HG03025 (cell line): ENCODE results near the gene LTBP4.
"Not testable (repeated sequence)": the region's sequence is repeated elsewhere in the genome, so short reads cannot be mapped to it uniquely, and the experiment has no call there.

Source experiments
- ATAC-seq: cut with Tn5 transposase; IDR thresholded peaks from one replicate; pipeline ENCODE4 v1.9.1; 2021; ENCODE audit warnings: mild to moderate bottlenecking, moderate library complexity; ENCODE audit not compliant: unreplicated experiment, low FRiP score

The LTBP4 gene

DNA sequence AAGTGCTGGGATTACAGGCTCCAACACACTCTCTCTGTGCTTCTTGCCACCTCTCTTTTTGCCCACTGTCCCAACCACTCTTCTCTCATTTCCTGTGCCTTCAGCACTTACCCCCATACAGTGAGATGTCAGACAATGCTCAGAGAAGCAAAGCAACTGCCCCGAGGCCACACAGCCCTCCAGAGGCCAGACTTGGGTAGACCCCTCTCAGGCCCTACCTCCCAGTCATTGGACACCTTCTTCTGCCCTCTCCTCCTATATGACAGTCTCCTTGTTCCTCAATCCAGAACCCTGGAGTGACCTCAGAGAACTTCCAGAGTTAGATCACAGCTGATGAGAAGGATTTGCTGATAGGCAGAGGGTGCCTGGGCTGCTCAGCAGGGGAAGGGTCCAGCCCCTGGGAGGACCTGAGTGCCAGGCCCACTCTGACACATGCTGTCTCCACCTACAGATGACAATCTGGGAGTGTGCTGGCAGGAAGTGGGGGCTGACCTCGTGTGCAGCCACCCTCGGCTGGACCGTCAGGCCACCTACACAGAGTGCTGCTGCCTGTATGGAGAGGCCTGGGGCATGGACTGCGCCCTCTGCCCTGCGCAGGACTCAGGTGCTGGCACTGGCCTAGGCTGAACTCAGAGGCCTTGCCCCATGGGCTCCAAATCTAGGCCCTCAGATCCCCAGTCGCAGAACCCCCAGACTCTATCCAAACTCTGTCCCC, 24.4 kb downstream of the LTBP4 start:
- no peak for ATAC-seq

DNA sequence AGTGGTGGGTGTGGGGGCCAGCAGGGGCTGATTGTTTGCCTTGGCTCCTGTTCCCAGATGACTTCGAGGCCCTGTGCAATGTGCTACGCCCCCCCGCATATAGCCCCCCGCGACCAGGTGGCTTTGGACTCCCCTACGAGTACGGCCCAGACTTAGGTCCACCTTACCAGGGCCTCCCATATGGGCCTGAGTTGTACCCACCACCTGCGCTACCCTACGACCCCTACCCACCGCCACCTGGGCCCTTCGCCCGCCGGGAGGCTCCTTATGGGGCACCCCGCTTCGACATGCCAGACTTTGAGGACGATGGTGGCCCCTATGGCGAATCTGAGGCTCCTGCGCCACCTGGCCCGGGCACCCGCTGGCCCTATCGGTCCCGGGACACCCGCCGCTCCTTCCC, 25.7 kb downstream of the LTBP4 start:
- no peak for ATAC-seq

DNA sequence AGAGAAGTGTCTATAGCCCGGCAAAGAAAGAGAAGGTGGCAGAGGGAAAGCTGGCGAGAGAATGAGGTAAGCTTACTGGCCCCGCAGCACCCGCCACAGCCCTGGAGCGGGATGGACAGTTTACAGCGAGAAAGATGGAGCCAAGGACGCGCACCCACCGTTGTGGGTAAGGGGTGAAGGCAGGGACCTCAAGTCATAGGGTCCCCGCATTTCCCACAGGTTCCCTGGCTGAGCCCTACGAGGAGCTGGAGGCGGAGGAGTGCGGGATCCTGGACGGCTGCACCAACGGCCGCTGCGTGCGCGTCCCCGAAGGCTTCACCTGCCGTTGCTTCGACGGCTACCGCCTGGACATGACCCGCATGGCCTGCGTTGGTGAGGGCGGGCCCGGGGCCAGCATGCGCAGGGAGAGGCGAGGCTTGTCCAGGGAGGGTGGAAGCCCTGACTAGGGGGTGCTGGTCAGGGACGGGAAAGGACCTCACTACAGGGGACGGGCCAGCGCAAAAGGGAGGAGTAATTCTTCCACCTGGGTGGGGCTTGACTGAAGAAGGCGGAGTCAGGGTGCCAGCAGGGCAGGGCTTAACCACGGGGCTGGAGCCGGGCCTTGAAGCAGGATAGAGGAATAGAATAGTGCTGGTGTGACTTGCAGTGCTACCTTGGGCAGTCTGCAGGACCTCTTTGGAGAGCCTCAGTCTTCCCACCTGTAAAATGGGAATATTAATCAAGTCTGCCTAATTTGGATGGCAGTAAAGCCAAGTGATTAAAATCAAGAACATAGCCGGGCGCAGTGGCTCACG, 26.5 kb downstream of the LTBP4 start:
- ATAC-seq: no peak

DNA sequence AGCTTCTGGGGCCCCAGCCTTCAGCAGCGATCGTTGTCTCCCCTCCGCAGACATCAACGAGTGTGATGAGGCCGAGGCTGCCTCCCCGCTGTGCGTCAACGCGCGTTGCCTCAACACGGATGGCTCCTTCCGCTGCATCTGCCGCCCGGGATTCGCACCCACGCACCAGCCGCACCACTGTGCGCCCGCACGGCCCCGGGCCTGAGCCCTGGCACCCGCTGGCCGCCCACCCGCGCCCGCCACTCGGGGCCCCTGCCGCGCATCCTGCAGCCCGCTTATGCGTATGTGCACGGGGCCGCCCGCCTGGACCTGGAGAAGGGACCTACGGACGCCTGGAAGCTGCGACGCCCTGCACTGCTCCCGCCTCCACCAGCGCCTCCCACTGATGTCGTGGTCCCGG, 28.2 kb downstream of the LTBP4 start:
- ATAC-seq: no peak

DNA sequence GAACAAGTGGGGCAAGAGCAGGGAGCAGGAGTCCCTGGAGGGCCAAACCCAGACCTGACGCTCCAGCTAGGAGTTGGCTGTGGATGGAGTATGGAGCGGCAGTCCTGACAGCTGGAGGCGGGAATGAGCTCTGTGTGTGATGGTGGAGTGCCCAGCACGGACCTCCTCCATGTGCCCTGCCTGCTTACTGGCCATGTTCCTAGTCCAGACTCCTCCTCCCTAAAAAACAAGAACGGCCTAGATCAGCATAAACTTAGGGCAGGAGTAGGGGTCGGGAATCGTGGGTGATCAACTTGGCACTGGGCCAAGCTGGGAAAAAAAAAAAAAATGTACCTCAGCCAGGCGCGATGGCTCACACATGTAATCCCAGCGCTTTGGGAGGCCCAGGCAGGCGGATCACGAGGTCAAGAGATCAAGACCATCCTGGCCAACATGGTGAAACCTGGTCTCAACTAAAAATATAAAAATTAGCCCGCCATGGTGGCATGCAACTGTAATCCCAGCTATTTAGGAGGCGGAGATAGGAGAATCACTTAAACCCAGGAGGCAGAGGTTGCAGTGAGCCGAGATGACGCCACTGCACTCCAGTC, 29.5 kb downstream of the LTBP4 start:
- ATAC-seq: no peak

DNA sequence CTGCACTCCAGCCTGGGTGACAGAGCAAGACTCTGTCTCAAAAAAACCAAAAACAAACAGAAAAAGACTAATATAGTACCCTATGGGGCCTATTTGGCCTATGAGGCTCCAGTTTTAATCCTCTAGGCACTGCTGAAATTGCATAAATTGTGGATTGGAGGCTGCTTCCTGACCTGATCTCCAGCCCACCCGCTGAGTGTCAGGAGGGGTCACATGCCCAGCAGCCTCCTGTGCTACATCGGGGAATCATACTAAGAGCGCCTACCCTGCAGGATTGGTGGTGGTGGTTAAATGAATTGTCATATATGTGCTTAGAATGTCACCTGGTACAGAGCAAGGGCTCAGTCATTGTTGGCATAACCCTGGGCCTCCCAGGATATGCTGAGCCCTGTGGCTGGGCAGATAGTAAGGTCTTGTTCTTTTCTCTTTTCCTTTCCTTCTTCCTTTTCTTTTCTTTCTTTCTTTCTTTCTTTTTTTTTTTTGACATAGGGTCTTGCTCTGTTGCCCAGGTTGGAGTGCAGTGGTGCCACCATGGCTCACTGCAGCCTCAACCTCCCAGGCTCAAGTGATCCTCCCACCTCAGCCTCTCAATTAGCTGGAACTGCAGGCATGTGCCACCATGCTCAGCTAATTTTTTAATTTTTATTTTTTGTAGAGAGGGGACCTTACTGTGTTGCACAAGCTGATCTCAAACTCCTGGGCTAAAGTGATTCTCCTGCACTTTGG, 31.3 kb downstream of the LTBP4 start:
- ATAC-seq: no peak

DNA sequence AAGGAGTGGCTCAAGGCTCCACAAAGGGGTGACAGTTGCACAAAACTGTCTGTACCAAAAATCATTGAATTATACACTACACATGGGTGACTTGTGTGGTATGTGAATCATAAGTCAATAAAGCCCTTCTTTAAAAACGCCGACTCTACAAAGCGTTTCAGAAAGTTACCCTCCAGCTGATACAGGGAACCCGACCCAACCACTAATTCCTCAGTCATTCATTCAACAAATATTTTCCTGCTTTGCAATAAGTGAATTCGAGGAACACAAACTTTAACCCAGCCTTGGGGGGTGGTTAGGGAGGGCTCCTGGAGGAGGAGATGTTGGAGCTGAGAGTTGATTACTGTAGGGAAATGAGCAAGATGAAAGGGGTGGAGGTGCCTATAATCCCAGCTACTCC, 32.0 kb downstream of the LTBP4 start:
- ATAC-seq: no peak

DNA sequence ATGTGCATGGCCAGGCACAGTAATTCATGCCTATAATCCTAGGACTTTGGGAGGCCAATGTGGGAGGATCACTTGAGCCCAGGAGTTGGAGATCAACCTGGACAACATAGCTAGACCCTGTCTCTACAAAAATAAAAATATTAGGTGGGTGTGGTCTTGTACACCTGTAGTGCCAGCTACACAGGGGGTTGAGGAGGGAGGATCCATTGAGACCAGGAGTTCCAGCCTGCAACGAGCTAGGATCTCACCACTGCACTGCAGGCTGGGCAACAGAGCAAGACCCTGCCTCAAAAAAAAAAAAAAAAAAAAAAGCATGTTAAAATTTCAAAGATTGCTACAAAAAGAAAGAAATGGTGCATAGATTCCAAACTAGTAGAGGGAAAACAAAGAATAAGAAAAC, 37.2 kb downstream of the LTBP4 start:
- ATAC-seq: no peak

DNA sequence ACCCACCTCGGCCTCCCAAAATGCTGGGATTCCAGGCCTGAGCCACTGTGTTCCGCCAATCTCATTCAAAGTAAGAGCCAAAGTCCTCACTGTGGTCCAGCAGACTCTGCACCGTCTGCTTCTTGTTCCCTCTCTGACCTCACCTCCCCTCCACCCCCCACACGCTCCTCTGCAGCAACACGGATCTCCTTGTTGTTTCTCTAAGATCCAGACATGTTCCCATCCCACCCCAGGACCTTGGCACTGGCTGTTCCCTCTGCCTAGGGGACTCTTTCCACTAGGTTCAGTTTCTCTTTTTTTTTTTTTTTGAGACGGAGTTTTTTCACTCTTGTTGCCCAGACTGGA, 38.4 kb downstream of the LTBP4 start:
- ATAC-seq: no peak

DNA sequence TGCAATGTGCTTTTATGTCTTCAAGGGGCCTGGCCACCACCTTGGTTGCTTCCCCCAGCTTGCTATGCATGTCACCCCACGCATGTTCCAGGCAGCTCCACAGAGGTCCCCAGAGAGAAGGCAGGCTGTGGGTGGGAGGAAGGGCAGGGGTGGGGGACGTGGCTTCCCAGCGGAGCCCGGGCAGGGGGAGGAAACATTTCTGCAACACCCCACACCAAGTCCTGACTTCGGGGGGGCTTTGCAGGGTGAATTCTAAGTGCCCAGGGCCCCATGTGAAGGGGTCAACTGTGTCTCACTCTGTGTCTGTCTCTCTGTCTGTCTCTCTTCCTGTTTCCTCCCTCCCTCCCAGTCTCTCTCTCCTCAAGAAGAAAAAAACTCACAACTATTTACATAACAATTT, 39.6 kb downstream of the LTBP4 start:
- no peak for ATAC-seq

DNA sequence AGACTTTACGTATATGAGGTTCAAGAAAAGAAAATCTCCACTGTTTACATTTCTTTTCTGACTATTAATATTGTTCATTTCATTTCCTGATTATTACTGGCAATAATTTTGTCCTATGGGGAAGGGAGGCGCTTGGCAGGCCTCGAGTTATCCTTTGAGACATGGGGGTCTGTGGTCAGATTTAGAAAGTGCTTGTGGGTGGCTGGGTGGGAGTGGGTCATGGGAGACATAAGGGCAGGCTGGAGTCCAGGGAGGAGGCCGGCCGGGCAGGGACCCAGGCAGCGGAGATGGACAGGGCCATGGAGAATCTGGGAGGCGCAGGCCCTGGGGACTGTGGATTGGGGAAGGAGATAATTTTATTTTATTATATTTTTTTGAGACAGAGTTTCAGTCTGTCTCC, 40.1 kb downstream of the LTBP4 start:
- no peak for ATAC-seq

DNA sequence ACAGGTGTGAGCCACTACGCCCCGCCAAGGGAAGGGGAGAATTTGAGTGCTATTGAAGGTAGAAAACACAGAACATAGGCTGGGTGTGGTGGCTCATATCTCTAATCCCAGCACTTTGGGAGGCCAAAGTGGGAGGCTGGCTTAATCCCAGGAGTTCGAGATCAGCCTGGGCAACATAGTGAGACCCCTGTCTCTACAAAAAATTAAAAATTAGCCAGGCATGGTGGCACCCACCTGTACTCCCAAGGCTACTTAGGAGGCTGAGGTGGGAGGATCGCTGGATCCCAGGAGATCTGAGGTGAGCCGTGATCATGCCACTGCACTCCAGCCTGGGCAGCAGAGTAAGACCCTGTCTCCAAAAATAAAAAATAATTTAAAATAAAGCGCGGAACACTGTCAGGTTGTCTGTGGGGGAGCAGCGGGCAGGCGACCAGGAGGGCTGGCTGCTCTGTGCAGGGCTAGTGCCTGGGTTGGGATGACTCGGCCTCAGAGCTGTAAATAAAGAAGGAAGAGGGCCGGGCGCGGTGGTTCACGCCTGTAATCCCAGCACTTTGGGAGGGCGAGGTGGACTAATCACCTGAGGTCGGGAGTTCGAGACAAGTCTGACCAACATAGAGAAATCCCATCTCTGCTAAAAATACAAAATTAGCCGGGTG, 41.0 kb downstream of the LTBP4 start:
- ATAC-seq: no peak

DNA sequence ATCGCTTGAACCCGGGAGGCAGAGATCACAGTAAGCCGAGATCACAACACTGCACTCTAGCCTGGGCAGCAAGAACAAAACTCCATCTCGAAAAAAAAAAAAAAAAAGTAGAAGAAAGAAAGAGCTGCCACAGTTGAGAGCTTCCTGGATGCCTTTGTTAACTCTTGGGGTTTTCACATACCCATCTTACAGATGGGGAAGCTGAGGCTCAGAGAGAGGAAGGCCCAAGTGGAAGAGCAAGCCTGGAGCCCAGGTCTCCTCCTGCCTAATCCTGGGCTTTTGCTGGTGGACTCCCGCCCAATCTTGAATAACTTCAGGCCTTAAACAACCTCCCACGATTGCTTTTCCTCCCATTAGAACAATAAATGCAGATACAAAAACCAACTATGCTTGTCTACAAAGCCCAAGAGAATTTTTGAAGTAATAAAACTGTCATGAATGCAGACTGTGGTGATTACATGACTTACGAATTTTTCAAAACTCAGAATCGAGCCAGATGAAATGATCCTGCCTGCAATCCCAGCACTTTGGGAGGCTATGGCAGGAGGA, 41.7 kb downstream of the LTBP4 start:
- ATAC-seq: no peak

DNA sequence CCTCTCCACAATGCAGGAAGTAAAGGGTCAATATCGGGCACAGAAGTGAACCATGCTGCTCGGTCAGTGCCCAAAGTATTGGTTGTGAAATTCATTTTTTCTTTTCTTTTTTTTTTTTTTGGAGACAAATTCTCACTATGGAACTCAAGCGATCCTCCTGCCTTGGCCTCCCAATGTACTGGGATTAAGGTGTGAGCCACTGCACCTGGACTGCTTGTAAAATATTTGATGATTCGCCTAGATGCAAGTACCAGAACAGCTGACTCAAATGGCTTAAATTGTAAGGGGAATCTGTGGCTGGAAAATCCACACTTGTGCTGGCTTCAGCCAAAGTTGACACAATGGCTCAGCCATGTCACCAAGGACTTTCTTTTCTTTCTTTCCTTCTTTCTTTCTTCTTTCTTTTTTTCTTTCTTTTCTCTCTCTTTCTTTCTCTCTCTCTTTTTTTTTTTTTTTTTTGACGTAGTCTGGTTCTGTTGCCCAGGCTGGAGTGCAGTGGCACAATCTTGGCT, 45.6 kb downstream of the LTBP4 start:
- no peak for ATAC-seq

DNA sequence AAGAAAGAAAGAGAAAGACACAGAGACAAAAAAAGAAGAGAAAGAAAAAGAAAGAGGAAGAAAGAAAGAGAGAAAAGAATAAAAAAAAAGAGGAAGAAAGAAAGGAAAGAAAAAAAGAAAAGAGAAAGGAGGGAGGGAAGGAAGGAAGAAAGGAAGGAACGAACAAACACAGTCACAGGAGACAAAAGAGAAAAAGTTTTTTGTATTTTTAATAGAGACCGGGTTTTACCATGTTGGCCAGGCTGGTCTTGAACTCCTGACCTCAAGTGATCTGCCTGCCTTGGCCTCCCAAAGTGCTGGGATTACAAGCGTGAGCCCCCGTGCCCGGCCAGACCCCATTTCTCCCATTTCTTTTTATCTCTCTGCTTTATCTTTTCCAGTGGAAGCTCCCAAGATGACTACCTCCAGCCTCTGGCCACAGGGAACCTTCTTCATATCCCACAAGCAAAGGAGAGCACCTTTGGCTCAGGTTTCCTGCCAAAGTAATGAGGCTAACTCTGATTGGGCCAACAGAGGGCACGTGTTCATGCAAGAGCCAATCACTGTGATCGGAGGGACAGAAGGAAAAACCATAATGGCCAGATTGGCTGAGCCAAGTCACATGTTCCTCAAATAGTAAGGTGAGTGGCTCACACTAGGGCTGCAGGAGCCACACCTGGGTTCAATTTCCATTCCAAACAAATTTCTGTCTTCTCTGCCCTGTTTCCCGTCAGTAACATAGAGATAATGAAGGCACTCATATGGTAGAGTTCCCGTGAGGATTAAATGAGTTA, 48.9 kb downstream of the LTBP4 start:
- ATAC-seq: not testable (repeated sequence)

DNA sequence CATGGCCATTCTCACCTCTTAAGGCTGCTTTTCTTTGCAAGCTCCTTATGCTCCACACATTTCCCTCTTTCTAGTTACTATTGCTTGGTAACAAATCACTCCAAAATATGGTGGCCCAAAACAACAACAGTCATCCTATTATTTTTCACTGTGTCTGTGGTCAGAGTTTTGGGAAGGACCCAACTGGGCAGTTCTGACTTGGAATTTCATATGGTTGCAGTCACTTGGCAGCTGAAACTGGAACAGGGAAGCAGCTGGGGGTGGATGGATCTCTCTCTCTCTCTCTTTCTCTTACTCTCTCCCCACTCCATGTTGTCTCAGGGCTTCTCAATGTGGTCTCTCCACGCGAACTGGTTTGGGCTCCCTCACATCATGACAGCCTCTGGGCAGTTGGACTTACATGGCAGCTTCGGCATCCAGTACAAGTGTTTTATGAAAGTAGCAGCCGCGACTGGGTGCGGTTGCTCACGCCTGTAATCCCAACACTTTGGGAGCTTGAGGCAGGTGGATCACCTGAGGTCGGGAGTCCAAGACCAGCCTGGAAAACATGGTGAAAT, 49.7 kb downstream of the LTBP4 start:
- no peak for ATAC-seq

DNA sequence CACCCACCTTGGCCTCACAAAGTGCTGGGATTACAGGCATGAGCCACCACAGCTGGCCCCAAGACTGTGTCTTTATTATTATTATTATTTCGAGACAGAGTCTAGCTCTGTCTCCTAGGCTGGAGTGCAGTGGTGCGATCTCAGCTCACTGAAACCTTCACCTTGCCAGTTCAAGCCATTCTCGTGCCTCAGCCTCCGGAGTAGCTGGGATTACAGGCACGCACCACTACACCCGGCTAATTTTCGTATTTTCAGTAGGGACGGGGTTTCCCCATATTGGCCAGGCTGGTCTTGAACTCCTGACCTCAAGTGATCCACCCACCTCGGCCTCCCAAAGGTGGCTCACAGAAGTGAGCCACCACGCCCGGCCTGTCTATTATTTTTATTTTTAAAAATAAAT, 51.1 kb downstream of the LTBP4 start:
- not testable (repeated sequence) for ATAC-seq

DNA sequence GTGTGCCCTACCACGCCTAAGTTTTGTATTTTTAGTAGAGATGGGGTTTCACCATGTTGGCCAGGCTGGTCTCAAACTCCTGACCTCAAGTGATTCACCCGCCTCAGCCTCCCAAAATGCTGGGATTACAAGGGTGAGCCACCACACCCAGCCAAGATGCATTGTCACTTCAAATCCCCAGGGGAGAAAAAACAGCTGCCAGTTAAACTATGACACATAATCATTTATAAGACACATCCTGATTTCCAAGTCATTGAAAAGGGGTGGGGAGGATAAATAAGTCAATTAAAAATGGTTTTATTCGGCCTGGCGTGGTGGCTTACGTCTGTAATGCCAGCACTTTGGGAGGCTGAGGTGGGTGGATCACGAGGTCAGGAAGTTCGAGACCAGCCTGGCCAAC, 54.5 kb downstream of the LTBP4 start:
- ATAC-seq: not testable (repeated sequence)

DNA sequence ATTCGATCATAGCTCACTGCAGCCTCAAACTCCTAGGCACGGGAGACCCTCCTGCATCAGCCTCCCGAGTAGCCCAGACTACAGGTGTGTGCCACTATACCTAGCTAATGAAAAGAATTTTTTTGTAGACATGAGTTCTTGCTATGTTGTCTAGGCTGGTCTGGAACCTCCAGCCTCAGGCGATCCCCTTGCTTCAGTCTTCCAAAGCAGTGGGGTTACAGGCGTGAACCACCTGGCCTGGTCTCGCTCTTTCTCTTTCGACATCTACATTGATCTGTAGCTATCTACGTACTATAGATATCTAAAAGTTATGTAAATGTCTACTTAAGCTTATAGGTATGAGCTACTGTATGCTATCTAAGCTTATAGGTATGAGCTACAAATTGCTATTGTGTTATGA, 56.9 kb downstream of the LTBP4 start:
- ATAC-seq: no peak
